Heart left ventricle (tissue), 16 donors: Measurements from ENCODE around the gene DSE. TPM values are rescaled to one million over a fixed set of nuclear protein-coding genes. Genes with fewer than 3 reads are reported as not detected.

Experiments
- ATAC-seq, 4 donors: fragments of 200-7000 bp; cut with Tn5 transposase; one replicate each; pipeline ENCODE4 v1.9.1; 2020 to 2022; ENCODE audit warnings: moderate library complexity in 4 of 4, mild to moderate bottlenecking in 3 of 4, moderate number of reproducible peaks in 1 of 4
- DNase-seq, 5 donors: peaks; one replicate each; pipeline ENCODE4 v3.0.0-alpha.2; 2020
- H3K27ac ChIP-seq, 12 donors: fragments of 200-600 bp; sonication (generic) in 4 of 12; one replicate each; pipeline versions ENCODE4 v1.5.0 to v1.8.0; 2016 to 2022; ENCODE audit warnings: mild to moderate bottlenecking in 2 of 12
- H3K27me3 ChIP-seq, 9 donors: fragments of 200-600 bp; sonication (generic) in 2 of 9; one replicate each; pipeline versions ENCODE4 v1.5.1 to v1.8.0; 2016 to 2022; ENCODE audit warnings: mild to moderate bottlenecking in 3 of 9
- H3K36me3 ChIP-seq, 9 donors: fragments of 200-600 bp; sonication (generic) in 2 of 9; one replicate each; pipeline versions ENCODE4 v1.5.0 to v1.8.0; 2018 to 2022; ENCODE audit warnings: mild to moderate bottlenecking in 2 of 9
- H3K4me1 ChIP-seq, 12 donors: fragments of 200-600 bp; sonication (generic) in 4 of 12; one replicate each; pipeline versions ENCODE4 v1.5.0 to v1.8.0; 2016 to 2022; ENCODE audit warnings: mild to moderate bottlenecking in 3 of 12
- H3K4me3 ChIP-seq, 12 donors: fragments of 200-600 bp; sonication (generic) in 4 of 12; one replicate each; pipeline versions ENCODE4 v1.5.0 to v1.8.0; 2017 to 2022; ENCODE audit warnings: mild to moderate bottlenecking in 9 of 12, moderate library complexity in 4 of 12
- H3K9me3 ChIP-seq, 12 donors: fragments of 200-600 bp; sonication (generic) in 4 of 12; one replicate each; pipeline versions ENCODE4 v1.5.0 to v1.8.0; 2016 to 2022; ENCODE audit warnings: mild to moderate bottlenecking in 1 of 12
- CTCF ChIP-seq, 12 donors: fragments of 200-600 bp; sonication (generic) in 4 of 12; IDR thresholded peaks; one replicate each; pipeline versions ENCODE4 v1.5.0 to v1.8.0; 2018 to 2022; ENCODE audit warnings: antibody characterized with exemption in 12 of 12, mild to moderate bottlenecking in 5 of 12
- POLR2A ChIP-seq, 2 donors: fragments of 450-650 bp; IDR thresholded peaks; one replicate each; pipeline ENCODE4 v1.6.1; 2017; ENCODE audit warnings: antibody characterized with exemption in 2 of 2, mild to moderate bottlenecking in 2 of 2, moderate library complexity in 2 of 2
- WGBS, 4 donors: extraction: QIAGEN DNeasy Blood & Tissue Kit in 2 of 4; methylation state at CpG; one replicate each; pipeline versions ENCODE4 v1.1.5 to v1.1.7; 2013 to 2018; 5-methylcytosine and 5-hydroxymethylcytosine counted together
- intact Hi-C, 10 donors: fragments of 100-400 bp; cut with DNase I; formaldehyde crosslinking; loops; one replicate each; pipeline versions ENCODE4 v1.11.1 to v1.14.2; 2022
- polyA plus RNA-seq, 2 donors: library from polyadenylated mRNA; stranded (reverse); fragments of 200-250 nt; gene quantifications; one replicate each; pipeline ENCODE4 v1.2.3, GENCODE V29; 2013
- total RNA-seq, 9 donors: library from RNA; depleted of rRNA in 2 of 9; stranded (reverse); fragments of >200 nt in 2 of 9; fragmentation: NEBNext Ultra II Directional in 3 of 9; extraction: Animal tissue kit (Norgen Biotek cat#: 25700) in 3 of 9; gene quantifications; one replicate each; pipeline versions ENCODE4 v1.1.0 to v1.2.4, GENCODE V29; 2016 to 2023
- donor health status: ischemic (EF 13 %, LVEDD 7.1; RV severe dilation, severe dysfunction).
- donor health status: healthy with polysubstance abuse.
- donor health status: DM: no; HTN: yes; CAD: no.
- donor health status: DM: no; HTN: no; CAD: no.
- donor health status: ischemic (EF 25% LVEDD 6.9; RV normal size, moderate dysfunction).
- donor health status: ischemic (EF 25% LVEDD 5.7; RV mildly dilated, moderate dysfunction).
- donor health status: healthy.
- donor health status: DM: yes; HTN: yes; CAD: no.
- donor health status: ischemic (EF 35%, LVEDD 5.7; RV mildly dilated, moderate dysfunction).
- donor health status: nonischemic (EF 11% LVEDD 7.7; RV severe dilation, severe dysfunction).
- donor health status: DM: yes; HTN: yes; CAD: no.
- donor health status: PGD.
- donor health status: ischemic (EF 29% LVEDD 5.4; RV normal size, mild dysfunction).
- donor health status: nonischemic (EF 23%, LVEDD 6.1; RV moderate dilation, normal function).

DSE gene
- total and polyA plus RNA-seq, 11 donors, result 3.2 to 37.3 (median 11.1) TPM

DNA sequence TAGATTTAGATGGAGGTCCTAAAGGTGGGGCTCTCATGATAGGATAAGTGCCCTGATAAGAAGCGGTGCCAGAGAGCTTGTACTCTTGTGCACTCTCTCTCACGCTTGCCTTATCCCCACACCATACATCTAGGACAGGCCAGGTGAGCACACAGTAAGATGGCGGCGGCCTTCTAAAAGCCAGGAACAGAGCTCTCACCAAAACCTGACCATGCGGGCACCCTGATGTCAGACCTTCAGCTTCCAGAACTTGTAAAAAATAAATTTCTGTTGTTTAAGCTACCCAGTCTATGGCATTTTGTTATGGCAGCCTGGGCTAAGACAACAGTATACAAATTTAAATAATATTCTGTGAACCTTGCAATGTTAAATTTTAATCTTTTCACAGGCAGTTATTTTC lies 49.6 kb downstream of the DSE start:
- TF ChIP-seq POLR2A (IDR thresholded peaks at IDR 0.05) (no peak), CTCF (IDR thresholded peaks at IDR 0.05) (no peak)
- Histone ChIP-seq H3K9me3 (no peaks in the 10 kb centered on the region), H3K27me3 (no peaks in the 10 kb centered on the region), H3K4me1 (peaks cover 0 to 28% (median 9%) of the 10 kb centered on the region in 12 donors), H3K4me3 (no peak overlapping the region), H3K36me3 (no peaks in the 10 kb centered on the region), H3K27ac (no peak overlapping the region)
- intact Hi-C loops, result no loop called here
- ATAC-seq (no peak), DNase-seq (no peak)
- WGBS, 4 donors, result 89 to 94% (median 91%) methylated on average over 5 of the region's 5 CpGs

DNA sequence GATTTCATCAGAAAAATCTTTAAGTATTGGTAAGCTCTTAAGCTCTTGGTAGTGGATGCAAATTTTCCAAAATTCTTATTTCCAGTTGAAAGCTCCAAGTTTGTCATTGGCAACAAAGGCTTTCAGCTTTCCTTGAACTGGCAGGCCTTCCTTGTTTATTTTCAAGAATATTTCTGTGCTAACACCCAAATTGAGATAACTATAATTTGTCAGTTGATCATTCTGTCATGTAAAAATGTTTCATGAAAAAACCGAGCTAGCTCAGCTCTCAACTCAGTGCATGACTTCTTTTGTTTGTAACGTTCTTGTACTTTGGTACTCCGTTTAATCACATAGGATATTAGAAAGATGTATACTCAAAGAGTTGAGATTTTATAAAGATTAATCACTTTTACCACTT lies 51.5 kb downstream of the DSE start:
- H3K36me3 ChIP-seq, result peaks cover 0 to 10% (median 8%) of the 10 kb centered on the region in 9 donors
- no peaks in the 10 kb centered on the region for H3K9me3 ChIP-seq
- H3K4me1 ChIP-seq, result peaks cover 0 to 28% (median 9%) of the 10 kb centered on the region in 12 donors
- no peak overlapping the region for H3K4me3 ChIP-seq
- DNase-seq (no peak), ATAC-seq (no peak)
- no peaks in the 10 kb centered on the region for H3K27me3 ChIP-seq
- H3K27ac ChIP-seq, result no peak overlapping the region
- 48 to 61% (median 57%) methylated on average over 3 of the region's 3 CpGs for WGBS, 4 donors
- TF ChIP-seq POLR2A (IDR thresholded peaks at IDR 0.05) (no peak), CTCF (IDR thresholded peaks at IDR 0.05) (no peak)
- intact Hi-C loops, result no loop called here

- Histone ChIP-seq H3K4me3 (no peak overlapping the region), H3K36me3 (peaks cover 0 to 28% (median 24%) of the 10 kb centered on the region in 9 donors), H3K9me3 (no peaks in the 10 kb centered on the region), H3K27ac (no peak overlapping the region), H3K4me1 (peaks cover 0 to 24% (median 7%) of the 10 kb centered on the region in 12 donors), H3K27me3 (no peaks in the 10 kb centered on the region)
- intact Hi-C loops, result no loop called here
- TF ChIP-seq CTCF (IDR thresholded peaks at IDR 0.05) (no peak), POLR2A (IDR thresholded peaks at IDR 0.05) (no peak)
- WGBS, 4 donors, result 51 to 76% (median 63%) methylated on average over 1 of the region's 1 CpG
- ATAC-seq (peak in 1 of 4 donors; percentile 45), DNase-seq (no peak)
Measured at GRCh38 chr6:116424001-116424400, 53.3 kb downstream of the DSE start.

DNA sequence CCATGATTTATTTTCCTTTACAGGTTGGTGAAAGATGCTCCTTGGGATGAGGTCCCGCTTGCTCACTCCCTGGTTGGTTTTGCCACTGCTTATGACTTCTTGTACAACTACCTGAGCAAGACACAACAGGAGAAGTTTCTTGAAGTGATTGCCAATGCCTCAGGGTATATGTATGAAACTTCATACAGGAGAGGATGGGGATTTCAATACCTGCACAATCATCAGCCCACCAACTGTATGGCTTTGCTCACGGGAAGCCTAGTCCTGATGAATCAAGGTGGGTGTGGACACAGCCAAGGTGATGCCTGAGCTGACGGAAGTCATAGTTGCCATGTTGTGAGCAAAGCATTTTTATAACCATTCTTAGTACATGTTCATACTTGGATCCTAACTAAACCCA lies 55.8 kb downstream of the DSE start:
- no peak for TF ChIP-seq CTCF (IDR thresholded peaks at IDR 0.05)
- no peak for TF ChIP-seq POLR2A (IDR thresholded peaks at IDR 0.05)
- H3K4me1 ChIP-seq, result peaks cover 0 to 16% (median 5%) of the 10 kb centered on the region in 12 donors
- H3K27me3 ChIP-seq, result no peaks in the 10 kb centered on the region
- DNase-seq (no peak), ATAC-seq (no peak)
- WGBS, 4 donors, result 94 to 100% (median 98%) methylated on average over 3 of the region's 3 CpGs
- intact Hi-C loops, result no loop called here
- H3K36me3 ChIP-seq, result peaks cover 0 to 46% (median 36%) of the 10 kb centered on the region in 9 donors
- H3K4me3 ChIP-seq, result no peak overlapping the region
- no peak overlapping the region for H3K27ac ChIP-seq
- H3K9me3 ChIP-seq, result no peaks in the 10 kb centered on the region
